KOPT-K1 (cell line): Measurements from ENCODE around the gene GPR153.
A peak's percentile ranks its signal among the peaks of the same experiment; 100 is the strongest.

Source experiments
- H3K27ac ChIP-seq: fragments of 200-600 bp; sonication (generic); 2 replicates; pipeline ENCODE4 v1.5.1; 2016; ENCODE audit warnings: antibody characterized with exemption, mild to moderate bottlenecking, low read depth, low read length; ENCODE audit not compliant: poor library complexity, severe bottlenecking
- H3K36me3 ChIP-seq: fragments of 200-600 bp; sonication (generic); 2 replicates; pipeline ENCODE4 v1.5.1; 2017; ENCODE audit warnings: antibody characterized with exemption, mild to moderate bottlenecking, low read length, moderate library complexity; ENCODE audit not compliant: insufficient read depth
- H3K9me3 ChIP-seq: fragments of 200-600 bp; sonication (generic); 2 replicates; pipeline ENCODE4 v1.5.1; 2017; ENCODE audit warnings: antibody characterized with exemption, low read length, mild to moderate bottlenecking; ENCODE audit not compliant: insufficient read depth, poor library complexity, severe bottlenecking

GPR153 gene

GRCh38 chr1:6294890-6295556 is 34.1 kb upstream of the GPR153 start:
- Histone ChIP-seq H3K36me3 (peaks cover 57% of the 10 kb centered on the region), H3K27ac (peak overlapping the region; percentile 40), H3K9me3 (no peaks in the 10 kb centered on the region)

- Histone ChIP-seq H3K36me3 (peaks cover 54% of the 10 kb centered on the region), H3K27ac (peak overlapping the region; percentile 40), H3K9me3 (no peaks in the 10 kb centered on the region)
Observed at GRCh38 chr1:6294080-6294889, 33.4 kb upstream of the GPR153 start.

- Histone ChIP-seq H3K36me3 (peaks cover 69% of the 10 kb centered on the region), H3K9me3 (no peaks in the 10 kb centered on the region), H3K27ac (no peak overlapping the region)
Observed at GRCh38 chr1:6292102-6292501, 31.2 kb upstream of the GPR153 start.

GRCh38 chr1:6288665-6289064 is 27.8 kb upstream of the GPR153 start:
- Histone ChIP-seq H3K9me3 (no peaks in the 10 kb centered on the region), H3K36me3 (peaks cover 69% of the 10 kb centered on the region), H3K27ac (no peak overlapping the region)

GRCh38 chr1:6288026-6288425 is 27.1 kb upstream of the GPR153 start:
- peaks cover 62% of the 10 kb centered on the region for H3K36me3 ChIP-seq
- H3K9me3 ChIP-seq: no peaks in the 10 kb centered on the region
- no peak overlapping the region for H3K27ac ChIP-seq

- H3K36me3 ChIP-seq: peaks cover 57% of the 10 kb centered on the region; the same call in 1 of the 2 replicates
- H3K27ac ChIP-seq: no peak overlapping the region
- no peaks in the 10 kb centered on the region for H3K9me3 ChIP-seq
Observed at GRCh38 chr1:6287431-6287886, 26.6 kb upstream of the GPR153 start.

- H3K36me3 ChIP-seq: peaks cover 53% of the 10 kb centered on the region; the same call in 1 of the 2 replicates
- no peak overlapping the region for H3K27ac ChIP-seq
- no peaks in the 10 kb centered on the region for H3K9me3 ChIP-seq
Observed at GRCh38 chr1:6287029-6287428, 26.1 kb upstream of the GPR153 start.

GRCh38 chr1:6286266-6286665 is 25.4 kb upstream of the GPR153 start:
- no peak overlapping the region for H3K27ac ChIP-seq
- H3K36me3 ChIP-seq: peaks cover 49% of the 10 kb centered on the region; the same call in 1 of the 2 replicates
- H3K9me3 ChIP-seq: no peaks in the 10 kb centered on the region

GRCh38 chr1:6285336-6285735 is 24.4 kb upstream of the GPR153 start:
- Histone ChIP-seq H3K27ac (no peak overlapping the region), H3K9me3 (no peaks in the 10 kb centered on the region), H3K36me3 (peaks cover 49% of the 10 kb centered on the region; the same call in 1 of the 2 replicates)

GRCh38 chr1:6282577-6283270 is 21.8 kb upstream of the GPR153 start:
- Histone ChIP-seq H3K27ac (no peak overlapping the region), H3K9me3 (no peaks in the 10 kb centered on the region), H3K36me3 (peaks cover 51% of the 10 kb centered on the region; the same call in 1 of the 2 replicates)

- no peaks in the 10 kb centered on the region for H3K9me3 ChIP-seq
- H3K27ac ChIP-seq: no peak overlapping the region
- H3K36me3 ChIP-seq: peaks cover 52% of the 10 kb centered on the region; the same call in 1 of the 2 replicates
Observed at GRCh38 chr1:6281511-6282402, 20.9 kb upstream of the GPR153 start.

- no peak overlapping the region for H3K27ac ChIP-seq
- peaks cover 47% of the 10 kb centered on the region; the same call in 1 of the 2 replicates for H3K36me3 ChIP-seq
- no peaks in the 10 kb centered on the region for H3K9me3 ChIP-seq
Observed at GRCh38 chr1:6280761-6281451, 20.0 kb upstream of the GPR153 start.

- peaks cover 42% of the 10 kb centered on the region; the same call in 1 of the 2 replicates for H3K36me3 ChIP-seq
- H3K9me3 ChIP-seq: no peaks in the 10 kb centered on the region
- no peak overlapping the region for H3K27ac ChIP-seq
Observed at GRCh38 chr1:6279613-6280383, 18.9 kb upstream of the GPR153 start.
